Measurements from ENCODE around the gene RECK. TPM values are rescaled to one million over a fixed set of nuclear protein-coding genes. Genes with fewer than 3 reads are reported as not detected.

The RECK gene
- total RNA-seq, 2 donors from 2014 or later: 20.1 to 30.3 TPM

DNA sequence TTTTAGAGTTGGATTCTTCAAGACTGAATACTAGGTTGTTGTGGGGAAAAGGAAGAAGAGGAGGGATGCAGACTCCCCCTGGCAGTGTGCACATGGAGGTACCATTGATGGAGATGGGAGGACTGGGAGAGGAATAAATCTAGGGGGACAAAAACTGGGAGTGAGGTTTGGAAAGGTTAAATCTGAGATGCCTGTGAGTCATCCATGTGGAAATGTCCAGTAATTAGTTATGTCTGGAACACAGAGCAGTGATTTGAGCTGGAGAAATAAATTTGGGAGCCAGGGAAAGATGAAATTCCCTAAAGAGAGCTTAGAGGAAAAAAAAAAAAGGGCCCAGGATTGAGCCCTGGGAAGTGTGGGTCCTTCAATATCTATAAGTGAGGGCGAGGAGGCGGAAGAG is 124.5 kb downstream of the RECK start:
- no peak for DNase-seq (ENCODE audit: low spot score)
- intact Hi-C loops (cut with DNase I): loop anchor here (10.0 kb wide), 2 partner anchors 126 to 256 kb away; partner anchors contain the start of genes HRCT1 (in 1 of the 2), RECK (in 1 of the 2) and SPAAR (in 1 of the 2)

GRCh38 chr9:36162211-36162738 is 125.6 kb downstream of the RECK start:
- DNase-seq (ENCODE audit: low spot score): no peak
- intact Hi-C loops (cut with DNase I): loop anchor here (10.0 kb wide), 2 partner anchors 127 to 257 kb away; partner anchors contain the start of genes HRCT1 (in 1 of the 2), RECK (in 1 of the 2) and SPAAR (in 1 of the 2)

- DNase-seq (ENCODE audit: low spot score): peak; percentile 88
- intact Hi-C loops (cut with DNase I): loop anchor here (10.0 kb wide), 2 partner anchors 128 to 258 kb away; partner anchors contain the start of genes HRCT1 (in 1 of the 2), RECK (in 1 of the 2) and SPAAR (in 1 of the 2)
These were observed 126.5 kb downstream of the RECK start for GRCh38 chr9:36163049-36163785.

- intact Hi-C loops (cut with DNase I): loop anchor here (10.0 kb wide), 2 partner anchors 129 to 259 kb away; partner anchors contain the start of genes HRCT1 (in 1 of the 2), RECK (in 1 of the 2) and SPAAR (in 1 of the 2)
- no peak for DNase-seq (ENCODE audit: low spot score)
These were observed 127.1 kb downstream of the RECK start for GRCh38 chr9:36163786-36164170.

GRCh38 chr9:36164372-36164771 is 127.7 kb downstream of the RECK start:
- intact Hi-C loops (cut with DNase I): loop anchor here (10.0 kb wide), 2 partner anchors 130 to 260 kb away; partner anchors contain the start of genes HRCT1 (in 1 of the 2), RECK (in 1 of the 2) and SPAAR (in 1 of the 2)
- no peak for DNase-seq (ENCODE audit: low spot score)

- intact Hi-C loops (cut with DNase I): loop anchor here (10.0 kb wide), 2 partner anchors 130 to 260 kb away; partner anchors contain the start of genes HRCT1 (in 1 of the 2), RECK (in 1 of the 2) and SPAAR (in 1 of the 2)
- no peak for DNase-seq (ENCODE audit: low spot score)
These were observed 128.3 kb downstream of the RECK start for GRCh38 chr9:36164989-36165388.

GRCh38 chr9:36165826-36166167 is 129.1 kb downstream of the RECK start:
- intact Hi-C loops (cut with DNase I): loop anchor here (2.0 to 10.0 kb wide), 3 partner anchors 63 to 261 kb away; partner anchors contain the start of genes HRCT1 (in 1 of the 2), RECK (in 1 of the 2) and SPAAR (in 1 of the 2)
- DNase-seq (ENCODE audit: low spot score): no peak

DNA sequence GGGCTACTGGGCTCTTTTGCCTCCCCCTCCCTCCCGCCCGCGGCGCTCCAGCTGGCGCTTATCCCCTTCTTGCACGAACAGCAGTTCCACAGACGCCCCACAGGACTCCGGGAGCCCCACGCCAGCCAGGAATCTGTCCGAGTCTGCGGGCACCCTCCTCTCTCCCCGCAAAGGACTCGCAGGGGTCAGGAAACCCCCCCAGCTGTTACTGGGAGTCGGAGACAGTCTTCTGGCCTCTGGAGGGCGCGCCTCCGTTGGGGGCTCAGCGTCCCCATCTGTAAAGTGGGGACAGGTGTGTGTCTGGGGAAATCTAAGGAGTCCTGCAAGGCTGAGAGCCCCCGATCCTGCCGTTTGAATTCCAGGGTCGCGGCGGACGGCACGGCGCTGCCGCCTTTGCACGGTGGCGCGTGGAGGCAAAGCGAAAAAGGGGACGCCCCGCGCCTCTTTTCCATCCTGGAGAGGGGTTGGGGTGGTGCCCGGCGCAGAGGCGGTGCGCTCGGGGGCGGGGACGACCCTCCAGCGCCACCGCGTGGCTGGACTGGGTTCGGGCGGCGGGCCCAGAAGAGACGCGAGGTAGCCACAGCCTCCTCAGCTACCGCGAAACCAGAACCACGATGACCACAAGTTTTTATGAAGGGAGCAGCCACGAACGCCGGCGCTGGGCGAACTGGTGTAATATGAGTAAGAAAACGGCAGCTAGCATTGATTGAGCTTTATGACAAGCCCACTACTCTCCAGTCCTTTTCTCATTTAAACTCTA is 129.6 kb downstream of the RECK start:
- DNase-seq (ENCODE audit: low spot score): peak; percentile 96
- intact Hi-C loops (cut with DNase I): loop anchor here (2.0 to 10.0 kb wide), 3 partner anchors 64 to 262 kb away; partner anchors contain the start of genes HRCT1 (in 1 of the 2), RECK (in 1 of the 2) and SPAAR (in 1 of the 2)

DNA sequence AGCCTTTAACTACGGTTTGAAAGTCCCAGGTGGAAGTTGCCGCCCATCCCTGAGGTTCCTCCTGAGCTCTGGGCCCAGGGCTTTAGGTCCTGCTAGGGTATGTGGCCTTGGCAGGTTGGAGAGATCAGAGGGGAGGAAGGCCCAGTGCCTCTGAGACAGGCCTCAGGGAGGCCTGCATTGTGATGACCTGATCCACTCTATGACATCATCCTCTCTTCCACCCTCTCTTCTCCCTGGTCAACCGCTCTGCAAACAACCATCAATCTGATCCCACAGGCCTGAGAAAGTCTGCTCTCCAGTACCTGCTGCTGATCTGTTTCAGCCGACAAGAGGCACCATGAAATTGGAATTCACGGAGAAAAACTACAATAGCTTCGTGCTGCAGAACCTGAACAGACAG is 132.5 kb downstream of the RECK start, which contains the start of gene CCIN:
Gene CCIN (plus strand): TSS at position 223 of the 400 bp plus-strand sequence. CDS start 115 bp downstream, at position 338.
- intact Hi-C loops (cut with DNase I): loop anchor here (10.0 kb wide), 2 partner anchors 134 to 264 kb away; partner anchors contain the start of genes HRCT1 (in 1 of the 2), RECK (in 1 of the 2) and SPAAR (in 1 of the 2)

GRCh38 chr9:36169708-36170107 is 133.0 kb downstream of the RECK start:
- DNase-seq (ENCODE audit: low spot score): no peak
- intact Hi-C loops (cut with DNase I): loop anchor here (10.0 kb wide), 2 partner anchors 135 to 265 kb away; partner anchors contain the start of genes HRCT1 (in 1 of the 2), RECK (in 1 of the 2) and SPAAR (in 1 of the 2)

More for the DNA sequence above, 132.5 kb downstream of the RECK start, which contains the start of gene CCIN:
- no peak for DNase-seq (ENCODE audit: low spot score)

GRCh38 chr9:36170531-36170930 is 133.8 kb downstream of the RECK start:
- DNase-seq (ENCODE audit: low spot score): no peak
- intact Hi-C loops (cut with DNase I): no loop called here

DNA sequence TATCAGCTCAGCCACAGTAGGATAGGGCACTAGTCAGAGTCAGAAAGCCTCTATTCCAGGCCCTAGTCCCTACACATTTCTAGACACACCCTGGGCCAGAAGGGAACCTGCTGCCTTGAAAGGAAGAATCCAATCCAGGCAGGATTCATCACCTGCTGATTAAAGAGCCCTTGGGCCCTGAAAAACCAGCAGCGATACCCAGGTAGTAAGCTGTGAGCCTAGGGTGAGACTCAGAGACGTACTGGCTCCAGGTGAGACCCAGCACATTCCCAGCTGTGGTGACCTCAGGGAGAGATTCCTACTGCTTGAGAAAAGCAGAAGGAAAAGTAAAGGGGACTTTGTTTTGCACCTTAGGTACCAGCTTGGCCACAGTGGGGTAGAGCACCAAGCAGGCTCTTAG is 137.1 kb downstream of the RECK start:
- DNase-seq (ENCODE audit: low spot score): no peak
- intact Hi-C loops (cut with DNase I): no loop called here

Other genes starting within 250 kb of the RECK start
- 10 to 100 TPM; 27.4 to 47.1 TPM for gene NPR2, start 245.3 kb upstream of the RECK start, total RNA-seq
- 1 to 10 TPM in 1 of 2 donors, under 1 TPM in 1; 0.76 to 3.1 TPM for gene SPAG8, start 224.7 kb upstream of the RECK start, total RNA-seq
- gene HINT2, start 221.9 kb upstream of the RECK start, total RNA-seq: 10 to 100 TPM; 20.0 to 26.8 TPM
- gene FAM221B, start 208.2 kb upstream of the RECK start, total RNA-seq: not detected
- 10 to 100 TPM; 16.1 to 18.5 TPM for gene TMEM8B, start 207.7 kb upstream of the RECK start, total RNA-seq
- gene OR13J1, start 166.5 kb upstream of the RECK start, total RNA-seq: not detected
- gene HRCT1, start 130.7 kb upstream of the RECK start, total RNA-seq: 10 to 100 TPM in 1 of 2 donors, 1 to 10 TPM in 1; 4.8 to 20.1 TPM
- 1 to 10 TPM; 2.5 to 4.0 TPM for gene SPAAR, start 127.4 kb upstream of the RECK start, total RNA-seq
- gene OR2S2, start 78.8 kb upstream of the RECK start, total RNA-seq: not detected
- 10 to 100 TPM; 52.2 to 74.9 TPM for gene GLIPR2, start 99.8 kb downstream of the RECK start, total RNA-seq
- gene CCIN, start 132.5 kb downstream of the RECK start, total RNA-seq: 1 to 10 TPM; 2.0 to 2.5 TPM
- gene CLTA, start 154.0 kb downstream of the RECK start, total RNA-seq: 100 to 1,000 TPM; 109 to 135 TPM
- 10 to 100 TPM; 14.9 to 22.3 TPM for gene GNE, start 221.5 kb downstream of the RECK start, total RNA-seq

Data from posterior vena cava (tissue), 2 donors.